ENCODE results near the gene BLOC1S3.

BLOC1S3 gene, protein sequence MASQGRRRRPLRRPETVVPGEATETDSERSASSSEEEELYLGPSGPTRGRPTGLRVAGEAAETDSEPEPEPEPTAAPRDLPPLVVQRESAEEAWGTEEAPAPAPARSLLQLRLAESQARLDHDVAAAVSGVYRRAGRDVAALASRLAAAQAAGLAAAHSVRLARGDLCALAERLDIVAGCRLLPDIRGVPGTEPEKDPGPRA

DNA sequence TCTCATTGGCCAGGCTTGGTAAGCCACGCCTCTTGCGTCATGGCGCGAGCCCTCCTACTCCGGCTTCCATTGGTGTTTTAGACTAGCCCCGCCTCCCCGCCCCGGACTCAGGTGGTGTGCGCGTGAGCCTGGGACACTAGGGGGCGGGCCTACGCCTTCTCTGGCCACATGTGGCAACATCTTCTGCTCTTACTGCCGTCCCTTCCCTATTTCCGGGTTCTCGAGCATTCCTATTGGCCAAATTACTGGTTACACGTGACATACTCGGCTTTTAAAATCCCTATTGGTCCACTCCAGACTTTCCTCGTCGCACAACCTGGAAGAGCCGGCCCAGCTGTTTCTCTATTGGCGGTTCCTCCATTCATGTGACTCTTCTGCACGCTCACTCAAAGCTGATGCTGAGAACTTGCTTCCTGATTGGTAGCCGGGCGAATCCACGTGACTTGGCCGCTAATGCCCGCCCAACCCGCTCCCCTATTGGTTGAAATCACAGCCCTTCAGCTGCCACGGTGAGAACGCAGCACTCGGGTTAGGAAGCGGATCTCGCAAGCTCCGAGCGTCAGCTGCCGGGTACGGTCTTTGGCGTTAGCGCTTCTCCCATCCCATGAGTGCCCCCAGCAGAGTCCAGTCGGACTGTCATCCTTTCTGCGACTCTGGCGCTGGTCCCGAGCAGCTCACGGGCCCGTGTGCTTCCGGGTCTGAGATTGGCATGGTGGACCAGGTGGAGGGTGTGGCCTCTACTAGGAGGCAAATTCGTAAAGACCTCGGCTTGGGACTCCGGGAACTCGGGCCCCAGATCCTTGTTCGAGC is at the start of gene BLOC1S3:
TSS of gene BLOC1S3 (plus strand) at position 523 of the 810 bp plus-strand sequence. CDS start 513 bp downstream, outside the sequence.
- peak; percentile 99 to 100 for DNase-seq (ENCODE audit: low read depth in 2 of 2)

- DNase-seq (ENCODE audit: low read depth in 2 of 2) = no peak
Measured at GRCh38 chr19:45128806-45129205, 49.8 kb upstream of the BLOC1S3 start.

GRCh38 chr19:45130236-45130635 is 48.3 kb upstream of the BLOC1S3 start:
- DNase-seq (ENCODE audit: low read depth in 2 of 2) = no peak

- no peak for DNase-seq (ENCODE audit: low read depth in 2 of 2)
Measured at GRCh38 chr19:45130888-45131615, 47.5 kb upstream of the BLOC1S3 start.

DNA sequence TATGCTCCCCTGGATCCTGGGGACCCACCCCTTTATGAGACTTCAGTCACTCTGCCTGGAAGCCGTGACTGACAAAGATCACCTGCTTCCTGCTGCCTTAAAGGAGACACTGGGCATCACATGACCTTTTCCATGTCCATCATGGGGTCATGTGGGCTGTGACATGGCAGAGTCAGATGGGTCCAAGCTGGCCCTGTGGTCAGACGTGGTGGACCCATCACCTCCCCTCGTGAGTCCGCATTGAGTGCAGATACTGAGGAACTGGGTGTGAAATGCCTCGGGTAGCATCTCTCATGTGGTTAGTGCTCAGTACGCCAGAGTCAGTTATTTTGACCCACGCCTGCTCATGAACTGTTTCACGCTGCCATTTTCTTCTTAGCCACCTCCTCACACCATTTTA is 44.9 kb upstream of the BLOC1S3 start:
- no peak for DNase-seq (ENCODE audit: low read depth in 2 of 2)

GRCh38 chr19:45135176-45135885 is 43.3 kb upstream of the BLOC1S3 start:
- DNase-seq (ENCODE audit: low read depth in 2 of 2) = no peak

GRCh38 chr19:45136507-45137178 is 41.9 kb upstream of the BLOC1S3 start:
- no peak for DNase-seq (ENCODE audit: low read depth in 2 of 2)

DNA sequence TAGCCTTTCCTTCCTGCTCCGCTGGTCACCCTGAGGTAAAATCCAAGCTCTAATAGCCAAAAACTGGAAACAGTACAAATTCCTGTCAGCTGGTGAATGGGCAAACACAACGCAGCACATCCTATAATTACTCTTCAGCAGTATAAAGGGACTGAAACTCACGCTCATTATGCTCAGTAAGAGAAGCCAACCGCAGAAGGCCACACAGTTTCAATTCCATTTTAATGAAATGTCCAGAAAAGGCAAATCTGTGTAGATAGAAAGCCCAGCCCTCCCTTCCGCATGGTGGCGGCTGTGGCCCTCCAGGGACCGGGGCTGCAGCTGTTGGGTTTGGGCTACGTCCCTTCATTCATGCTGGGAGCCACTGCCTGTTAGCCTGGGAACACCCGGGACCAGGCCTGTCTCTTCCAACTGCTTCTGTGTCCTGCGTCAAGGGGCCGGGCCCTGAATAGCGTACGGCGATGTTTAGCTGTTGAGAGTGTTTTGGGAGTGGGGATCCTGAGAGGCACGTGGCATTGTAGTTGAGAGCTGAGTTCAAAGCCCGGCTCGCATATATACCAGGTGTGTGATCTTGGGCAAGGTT is 41.3 kb upstream of the BLOC1S3 start:
- DNase-seq (ENCODE audit: low read depth in 2 of 2) = no peak

DNA sequence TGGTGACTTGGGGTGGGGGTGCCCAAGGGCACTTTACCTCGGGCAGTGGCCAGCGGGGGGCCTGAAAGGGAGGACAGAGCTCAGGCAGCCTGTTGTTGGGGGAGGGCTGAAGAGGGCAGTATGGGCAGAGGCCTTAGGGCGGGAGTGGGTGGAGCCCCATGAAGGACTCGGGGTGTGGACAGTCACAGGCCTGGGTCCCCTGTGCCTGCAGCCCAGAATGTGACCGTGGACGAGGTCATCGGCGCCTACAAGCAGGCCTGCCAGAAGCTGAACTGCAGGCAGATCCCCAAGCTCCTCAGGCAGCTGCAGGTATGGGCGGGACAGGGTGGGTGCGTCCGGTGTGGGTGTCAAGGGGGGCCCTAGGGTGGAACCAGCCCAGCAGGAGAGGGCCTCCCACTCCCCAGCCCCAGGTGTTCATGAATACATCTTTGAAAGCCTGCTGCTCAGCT is 40.3 kb upstream of the BLOC1S3 start:
- DNase-seq (ENCODE audit: low read depth in 2 of 2) = no peak

- DNase-seq (ENCODE audit: low read depth in 2 of 2) = no peak
Measured at GRCh38 chr19:45139286-45140143, 39.1 kb upstream of the BLOC1S3 start.

DNA sequence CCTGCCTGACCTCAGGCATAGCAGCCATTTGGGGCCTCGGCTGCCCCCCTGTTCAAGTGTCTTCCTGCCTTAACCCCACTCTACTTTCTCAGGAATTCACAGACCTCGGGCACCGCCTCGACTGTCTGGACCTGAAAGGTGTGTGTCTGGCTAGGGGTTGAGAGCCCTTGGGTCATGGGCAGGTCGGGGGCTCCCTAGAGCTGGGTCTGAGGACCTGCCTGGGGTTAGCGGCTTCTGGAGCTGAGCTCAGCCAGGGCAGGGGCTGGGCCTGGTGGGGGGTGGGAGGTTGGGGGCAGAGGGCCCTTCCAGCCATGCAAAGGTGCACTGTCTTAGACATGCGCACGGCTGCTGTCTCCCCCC is 38.5 kb upstream of the BLOC1S3 start:
- no peak for DNase-seq (ENCODE audit: low read depth in 2 of 2)

GRCh38 chr19:45140533-45140932 is 38.1 kb upstream of the BLOC1S3 start:
- DNase-seq (ENCODE audit: low read depth in 2 of 2) = no peak

DNA sequence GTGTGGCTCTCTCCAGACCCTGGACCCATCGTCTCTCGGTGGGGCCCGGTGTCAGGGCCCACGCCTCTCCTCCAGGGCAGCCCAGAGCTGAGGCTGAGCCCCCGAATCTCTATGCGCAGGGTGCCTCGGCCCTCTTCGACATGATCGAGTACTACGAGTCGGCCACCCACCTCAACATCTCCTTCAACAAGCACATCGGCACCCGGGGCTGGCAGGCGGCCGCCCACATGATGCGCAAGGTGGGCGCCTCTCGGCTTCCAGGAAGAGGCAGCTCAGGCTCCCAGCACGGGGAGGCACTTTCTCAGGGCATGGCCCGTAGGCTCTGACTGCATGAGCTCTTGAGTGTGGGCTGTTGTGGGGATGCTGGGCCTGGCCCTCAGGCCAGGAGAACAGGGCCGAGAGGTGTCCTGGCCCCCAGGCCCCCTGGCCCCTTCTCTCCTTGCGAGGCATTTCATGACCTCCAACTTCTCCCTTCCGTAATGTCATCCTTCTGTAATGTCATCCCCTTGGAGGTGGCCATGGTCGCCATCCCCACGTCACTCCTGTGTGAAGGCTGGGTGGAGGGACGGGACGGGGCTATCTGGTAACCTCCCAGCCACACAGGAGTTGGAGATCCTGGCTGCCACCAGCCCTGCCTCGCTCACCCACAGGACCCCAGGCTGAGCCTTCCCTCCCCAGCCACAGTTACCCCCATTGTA is 37.2 kb upstream of the BLOC1S3 start:
- no peak for DNase-seq (ENCODE audit: low read depth in 2 of 2)

DNA sequence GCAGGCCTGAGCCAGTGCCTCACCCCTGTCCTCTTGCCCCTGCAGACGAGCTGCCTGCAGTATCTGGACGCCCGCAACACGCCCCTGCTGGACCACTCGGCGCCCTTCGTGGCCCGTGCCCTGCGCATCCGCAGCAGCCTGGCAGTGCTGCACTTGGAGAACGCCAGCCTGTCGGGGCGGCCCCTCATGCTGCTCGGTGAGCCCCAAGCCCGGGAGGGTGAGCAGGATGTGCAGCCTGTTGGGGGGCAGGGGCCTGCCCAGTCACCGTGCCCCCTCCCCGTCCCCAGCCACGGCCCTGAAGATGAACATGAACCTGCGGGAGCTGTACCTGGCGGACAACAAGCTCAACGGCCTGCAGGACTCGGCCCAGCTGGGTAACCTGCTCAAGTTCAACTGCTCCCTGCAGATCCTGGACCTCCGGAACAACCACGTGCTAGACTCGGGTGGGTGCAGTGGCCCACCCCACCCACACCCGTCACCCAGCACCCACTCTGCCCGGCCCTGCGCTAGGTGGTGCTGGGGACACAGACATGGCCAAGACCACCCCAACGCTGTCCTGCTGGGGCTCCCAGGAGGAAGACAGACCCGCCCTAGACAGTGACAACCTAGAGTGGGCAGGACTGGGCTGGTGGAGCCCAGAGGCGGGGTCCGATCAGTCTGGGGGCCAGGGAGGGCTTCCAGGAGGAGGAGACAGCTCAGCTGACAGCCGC is 36.4 kb upstream of the BLOC1S3 start:
- no peak for DNase-seq (ENCODE audit: low read depth in 2 of 2)

- no peak for DNase-seq (ENCODE audit: low read depth in 2 of 2)
Measured at GRCh38 chr19:45142726-45143110, 35.9 kb upstream of the BLOC1S3 start.

DNA sequence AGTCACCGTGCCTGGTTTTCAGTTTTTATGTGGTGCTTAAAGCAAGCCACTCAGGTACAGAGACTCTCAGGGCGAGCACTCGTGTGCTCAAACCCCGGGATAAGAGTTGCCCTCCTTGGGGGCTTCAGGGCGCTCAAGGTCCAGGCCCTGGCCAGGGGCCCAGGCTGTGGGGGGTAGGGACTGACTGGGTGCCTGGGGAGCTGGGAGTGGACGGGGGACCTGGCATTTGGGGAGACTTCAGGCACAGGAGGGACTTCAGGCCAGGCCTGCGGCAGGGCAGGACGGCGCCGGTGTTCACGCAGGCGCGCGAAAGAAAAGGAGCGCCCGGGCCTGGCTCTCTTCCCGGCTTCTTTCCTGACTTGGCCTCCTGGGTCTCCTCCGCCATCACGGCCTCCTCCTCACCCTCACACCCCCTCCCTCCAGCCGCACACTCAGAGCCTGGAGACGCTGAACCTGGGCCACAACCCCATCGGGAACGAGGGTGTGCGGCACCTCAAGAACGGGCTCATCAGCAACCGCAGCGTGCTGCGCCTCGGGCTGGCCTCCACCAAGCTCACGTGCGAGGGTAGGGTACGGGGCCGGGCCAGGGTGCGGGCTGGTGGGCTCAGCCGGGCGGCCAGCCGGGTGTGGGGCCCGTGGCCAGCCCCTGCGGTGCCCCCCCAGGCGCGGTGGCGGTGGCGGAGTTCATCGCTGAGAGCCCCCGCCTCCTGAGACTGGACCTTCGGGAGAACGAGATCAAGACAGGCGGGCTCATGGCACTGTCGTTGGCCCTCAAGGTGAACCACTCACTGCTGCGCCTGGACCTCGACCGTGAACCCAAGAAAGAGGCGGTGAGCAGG is 33.9 kb upstream of the BLOC1S3 start:
- DNase-seq (ENCODE audit: low read depth in 2 of 2) = no peak

DNA sequence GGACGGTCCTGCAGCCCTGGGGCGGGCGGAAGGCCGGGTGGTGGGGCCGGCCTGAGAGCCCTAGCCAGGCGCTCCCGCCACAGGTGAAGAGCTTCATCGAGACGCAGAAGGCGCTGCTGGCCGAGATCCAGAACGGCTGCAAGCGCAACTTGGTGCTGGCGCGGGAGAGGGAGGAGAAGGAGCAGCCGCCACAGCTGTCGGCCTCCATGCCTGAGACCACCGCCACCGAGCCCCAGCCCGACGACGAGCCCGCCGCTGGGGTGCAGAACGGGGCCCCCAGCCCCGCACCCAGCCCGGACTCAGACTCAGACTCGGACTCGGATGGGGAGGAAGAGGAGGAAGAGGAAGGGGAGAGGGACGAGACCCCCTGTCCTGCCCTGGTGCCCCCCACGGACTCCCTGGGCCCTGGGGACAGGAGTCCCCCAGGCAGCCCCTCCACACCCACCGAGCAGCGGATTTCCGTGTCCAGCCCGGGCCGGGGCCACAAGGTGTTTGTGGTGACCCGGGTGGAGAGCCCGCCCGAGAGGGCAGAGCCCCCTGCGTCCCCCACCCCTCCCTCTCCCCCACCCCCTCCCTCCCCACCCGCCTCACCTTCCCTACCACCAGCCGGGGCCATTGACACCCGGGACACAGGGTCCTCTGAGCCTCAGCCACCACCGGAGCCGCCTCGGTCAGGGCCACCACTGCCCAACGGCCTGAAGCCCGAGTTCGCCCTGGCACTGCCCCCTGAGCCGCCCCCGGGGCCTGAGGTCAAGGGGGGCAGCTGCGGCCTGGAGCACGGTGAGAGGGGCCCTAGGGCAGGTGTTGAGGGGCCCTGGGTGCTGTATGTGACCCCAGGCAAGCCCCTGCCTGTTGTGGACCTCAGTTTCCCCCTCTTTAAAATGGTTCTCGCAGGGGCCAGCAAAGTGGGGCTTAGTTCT is 33.1 kb upstream of the BLOC1S3 start:
- DNase-seq (ENCODE audit: low read depth in 2 of 2) = no peak
